GM19324 (cell line): ENCODE data around the gene DAD1.
"Not testable (repeated sequence)": the region's sequence is repeated elsewhere in the genome, so short reads cannot be mapped to it uniquely, and the experiment has no call there.

ENCODE experiments used
- ATAC-seq: cut with Tn5 transposase; IDR thresholded peaks from one replicate; pipeline ENCODE4 v1.9.1; 2021; ENCODE audit warnings: mild to moderate bottlenecking, moderate library complexity; ENCODE audit not compliant: unreplicated experiment, low FRiP score

Gene DAD1

GRCh38 chr14:22600027-22600426, 11.0 kb upstream of the DAD1 start:
- ATAC-seq = no peak

- ATAC-seq = no peak
Measured at GRCh38 chr14:22599349-22599748, 10.3 kb upstream of the DAD1 start.

- ATAC-seq = no peak
Measured at GRCh38 chr14:22598896-22599244, 9.8 kb upstream of the DAD1 start.

GRCh38 chr14:22598099-22598895, 9.3 kb upstream of the DAD1 start, which contains the start of gene ABHD4:
Gene ABHD4, plus strand, starts transcription at chr14:22598300. Its CDS starts 7 bp downstream, at chr14:22598307.
- peak; percentile 87 for ATAC-seq

- ATAC-seq = no peak
Measured at GRCh38 chr14:22597771-22598098, 8.7 kb upstream of the DAD1 start.

GRCh38 chr14:22597265-22597664, 8.2 kb upstream of the DAD1 start:
- no peak for ATAC-seq

GRCh38 chr14:22596354-22596879, 7.4 kb upstream of the DAD1 start:
- ATAC-seq = no peak

- no peak for ATAC-seq
Measured at GRCh38 chr14:22594156-22594716, 5.2 kb upstream of the DAD1 start.

- no peak for ATAC-seq
Measured at GRCh38 chr14:22593601-22594000, 4.6 kb upstream of the DAD1 start.

GRCh38 chr14:22593189-22593588, 4.2 kb upstream of the DAD1 start:
- no peak for ATAC-seq

- ATAC-seq = no peak
Measured at GRCh38 chr14:22588526-22589095, 413 bp downstream of the DAD1 start.

GRCh38 chr14:22587677-22588422, 1.2 kb downstream of the DAD1 start:
- ATAC-seq = not testable (repeated sequence)

- no peak for ATAC-seq
Measured at GRCh38 chr14:22587247-22587646, 1.8 kb downstream of the DAD1 start.

- ATAC-seq = no peak
Measured at GRCh38 chr14:22583994-22584393, 5.0 kb downstream of the DAD1 start.

GRCh38 chr14:22580625-22581024, 8.4 kb downstream of the DAD1 start:
- no peak for ATAC-seq

- no peak for ATAC-seq
Measured at GRCh38 chr14:22579881-22580280, 9.1 kb downstream of the DAD1 start.

- no peak for ATAC-seq
Measured at GRCh38 chr14:22579236-22579635, 9.8 kb downstream of the DAD1 start.

GRCh38 chr14:22577334-22577908, 11.6 kb downstream of the DAD1 start:
- ATAC-seq = no peak

GRCh38 chr14:22573804-22574203, 15.2 kb downstream of the DAD1 start:
- no peak for ATAC-seq

- ATAC-seq = no peak
Measured at GRCh38 chr14:22572562-22573058, 16.4 kb downstream of the DAD1 start.
